Breast epithelium (tissue), 4 donors: ENCODE data around the gene UBASH3B. TPM values are rescaled to one million over a fixed set of nuclear protein-coding genes. Genes with fewer than 3 reads are reported as not detected.
"Not testable (repeated sequence)": the region's sequence is repeated elsewhere in the genome, so short reads cannot be mapped to it uniquely, and the experiment has no call there.

Source experiments
- DNase-seq, 2 donors: peaks; one replicate each; pipeline ENCODE4 v3.0.0-alpha.2; 2019; ENCODE audit warnings: low spot score in 2 of 2
- H3K27ac ChIP-seq, 2 donors: fragments of 200-600 bp; sonication (generic) in 1 of 2; one replicate each; pipeline ENCODE4 v1.5.1; 2016 to 2019; ENCODE audit warnings: mild to moderate bottlenecking in 1 of 2
- H3K27me3 ChIP-seq, 2 donors: fragments of 200-600 bp; sonication (generic) in 1 of 2; one replicate each; pipeline versions ENCODE4 v1.5.1 to v1.6.0; 2017 to 2019; ENCODE audit warnings: control low read depth in 1 of 2, mild to moderate bottlenecking in 1 of 2
- H3K36me3 ChIP-seq: fragments of 200-600 bp; one replicate; pipeline ENCODE4 v1.5.1; 2019
- H3K4me1 ChIP-seq, 2 donors: fragments of 200-600 bp; sonication (generic); one replicate each; pipeline ENCODE4 v1.5.1; 2016 to 2019; ENCODE audit warnings: control low read depth in 1 of 2
- H3K4me3 ChIP-seq, 3 donors: fragments of 200-600 bp; sonication (generic); 1 replicate in 2 of 3; 2 replicates in 1 of 3; pipeline ENCODE4 v1.5.1; 2016 to 2019; ENCODE audit warnings: mild to moderate bottlenecking in 3 of 3, moderate library complexity in 2 of 3
- H3K9me3 ChIP-seq, 2 donors: fragments of 200-600 bp; sonication (generic) in 1 of 2; one replicate each; pipeline ENCODE4 v1.5.1; 2016 to 2019; ENCODE audit warnings: control low read depth in 1 of 2
- POLR2A ChIP-seq: fragments of 450-650 bp; IDR thresholded peaks from one replicate; pipeline ENCODE4 v1.6.1; 2016; ENCODE audit warnings: antibody characterized with exemption, mild to moderate bottlenecking, moderate library complexity
- POLR2AphosphoS5 ChIP-seq, 3 donors: sonication (generic); formaldehyde crosslinking; IDR thresholded peaks; one replicate each; pipeline ENCODE4 v1.6.1; 2017; ENCODE audit warnings: antibody characterized with exemption in 3 of 3
- intact Hi-C: fragments of 100-400 bp; cut with DNase I; formaldehyde crosslinking; loops from one replicate; pipeline ENCODE4 v1.15.1; 2023; ENCODE audit warnings: low total_unique reads
- total RNA-seq, 3 donors: library from RNA; depleted of rRNA; stranded (reverse); fragments of >200 nt; gene quantifications; one replicate each; pipeline ENCODE4 v1.1.0, GENCODE V29; 2016
- TF ChIP-seq, protein P1 (sequence below), 3 donors: fragments of 450-650 bp; IDR thresholded peaks; one replicate each; pipeline ENCODE4 v1.5.1; 2016 to 2017; ENCODE audit warnings: antibody characterized with exemption in 3 of 3, mild to moderate bottlenecking in 3 of 3, moderate library complexity in 3 of 3

The UBASH3B gene
- total RNA-seq, 3 donors from 2014 or later = 4.7 to 6.2 (median 4.8) TPM

DNA sequence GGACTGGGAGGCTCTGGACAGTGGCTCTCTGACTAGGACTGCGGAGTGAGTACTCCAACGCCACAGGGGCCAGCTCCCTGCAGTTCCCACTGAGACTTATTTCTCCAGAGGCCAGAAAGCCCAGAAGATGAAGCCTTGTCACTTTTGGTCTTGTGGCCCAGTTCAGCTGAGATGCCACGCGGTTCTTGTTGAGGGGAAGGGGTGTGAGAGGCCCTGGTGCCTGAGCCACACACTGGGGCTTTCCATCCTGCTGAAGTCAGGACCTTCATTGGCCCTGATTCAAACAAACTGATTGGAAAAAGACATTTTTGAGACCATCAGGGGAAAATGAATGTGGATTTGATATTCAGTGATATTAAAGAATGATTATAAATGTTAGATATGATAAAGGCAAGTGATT is 73.6 kb downstream of the UBASH3B start:
- intact Hi-C loops = no loop called here
- TF ChIP-seq, protein P1, sequence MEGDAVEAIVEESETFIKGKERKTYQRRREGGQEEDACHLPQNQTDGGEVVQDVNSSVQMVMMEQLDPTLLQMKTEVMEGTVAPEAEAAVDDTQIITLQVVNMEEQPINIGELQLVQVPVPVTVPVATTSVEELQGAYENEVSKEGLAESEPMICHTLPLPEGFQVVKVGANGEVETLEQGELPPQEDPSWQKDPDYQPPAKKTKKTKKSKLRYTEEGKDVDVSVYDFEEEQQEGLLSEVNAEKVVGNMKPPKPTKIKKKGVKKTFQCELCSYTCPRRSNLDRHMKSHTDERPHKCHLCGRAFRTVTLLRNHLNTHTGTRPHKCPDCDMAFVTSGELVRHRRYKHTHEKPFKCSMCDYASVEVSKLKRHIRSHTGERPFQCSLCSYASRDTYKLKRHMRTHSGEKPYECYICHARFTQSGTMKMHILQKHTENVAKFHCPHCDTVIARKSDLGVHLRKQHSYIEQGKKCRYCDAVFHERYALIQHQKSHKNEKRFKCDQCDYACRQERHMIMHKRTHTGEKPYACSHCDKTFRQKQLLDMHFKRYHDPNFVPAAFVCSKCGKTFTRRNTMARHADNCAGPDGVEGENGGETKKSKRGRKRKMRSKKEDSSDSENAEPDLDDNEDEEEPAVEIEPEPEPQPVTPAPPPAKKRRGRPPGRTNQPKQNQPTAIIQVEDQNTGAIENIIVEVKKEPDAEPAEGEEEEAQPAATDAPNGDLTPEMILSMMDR (IDR thresholded peaks at IDR 0.05) = no peak
- TF ChIP-seq POLR2A = no peak
- TF ChIP-seq POLR2AphosphoS5 (IDR thresholded peaks at IDR 0.05) = no peak
- Histone ChIP-seq H3K9me3 (no peaks in the 10 kb centered on the region), H3K27me3 (no peaks in the 10 kb centered on the region), H3K4me3 (no peak overlapping the region), H3K27ac (no peak overlapping the region), H3K36me3 (no peaks in the 10 kb centered on the region), H3K4me1 (no peaks in the 10 kb centered on the region)
- DNase-seq = no peak

DNA sequence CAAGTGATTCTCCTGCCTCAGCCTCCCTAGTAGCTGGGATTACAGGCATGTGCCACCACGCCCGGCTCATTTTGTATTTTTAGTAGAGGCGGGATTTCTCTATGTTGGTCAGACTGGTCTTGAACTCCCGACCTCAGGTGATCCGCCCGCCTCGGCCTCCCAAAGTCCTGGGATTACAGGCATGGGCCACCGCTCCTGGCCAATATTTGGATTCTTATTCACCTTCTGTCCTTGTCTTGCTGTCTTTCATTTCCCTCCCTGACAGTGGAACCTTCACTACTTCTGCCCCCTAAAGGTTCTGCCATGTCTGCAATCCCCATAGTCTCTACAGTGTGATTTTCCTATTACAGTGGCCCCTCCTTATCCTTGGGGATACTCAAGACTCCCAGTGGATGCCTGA is 75.2 kb downstream of the UBASH3B start:
- DNase-seq, intact Hi-C loops, H3K4me1 ChIP-seq: not testable (repeated sequence)

DNA sequence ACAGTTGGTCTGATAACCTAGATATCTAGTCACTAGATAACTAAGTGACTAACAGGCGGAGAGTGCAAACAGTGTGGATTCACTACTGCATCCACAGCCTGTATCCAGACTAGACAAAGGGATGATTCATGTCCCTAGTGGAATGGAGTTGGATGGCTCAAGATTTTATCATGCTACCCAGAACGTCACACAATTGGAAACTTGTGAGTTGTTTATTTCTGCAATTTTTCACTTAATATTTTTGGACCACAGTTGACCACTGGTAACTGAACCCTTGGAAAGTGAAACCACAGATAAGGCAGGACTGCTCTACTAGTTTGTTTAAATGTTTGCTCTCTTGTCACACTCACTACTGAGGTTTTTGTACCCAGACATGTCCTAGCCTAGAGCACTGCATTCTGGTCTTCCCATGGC is 76.0 kb downstream of the UBASH3B start:
- no peak overlapping the region for H3K27ac ChIP-seq
- intact Hi-C loops = no loop called here

More for the DNA sequence above, 75.2 kb downstream of the UBASH3B start:
- H3K36me3 ChIP-seq, H3K27ac ChIP-seq, H3K9me3 ChIP-seq, H3K27me3 ChIP-seq, H3K4me3 ChIP-seq: not testable (repeated sequence)

DNA sequence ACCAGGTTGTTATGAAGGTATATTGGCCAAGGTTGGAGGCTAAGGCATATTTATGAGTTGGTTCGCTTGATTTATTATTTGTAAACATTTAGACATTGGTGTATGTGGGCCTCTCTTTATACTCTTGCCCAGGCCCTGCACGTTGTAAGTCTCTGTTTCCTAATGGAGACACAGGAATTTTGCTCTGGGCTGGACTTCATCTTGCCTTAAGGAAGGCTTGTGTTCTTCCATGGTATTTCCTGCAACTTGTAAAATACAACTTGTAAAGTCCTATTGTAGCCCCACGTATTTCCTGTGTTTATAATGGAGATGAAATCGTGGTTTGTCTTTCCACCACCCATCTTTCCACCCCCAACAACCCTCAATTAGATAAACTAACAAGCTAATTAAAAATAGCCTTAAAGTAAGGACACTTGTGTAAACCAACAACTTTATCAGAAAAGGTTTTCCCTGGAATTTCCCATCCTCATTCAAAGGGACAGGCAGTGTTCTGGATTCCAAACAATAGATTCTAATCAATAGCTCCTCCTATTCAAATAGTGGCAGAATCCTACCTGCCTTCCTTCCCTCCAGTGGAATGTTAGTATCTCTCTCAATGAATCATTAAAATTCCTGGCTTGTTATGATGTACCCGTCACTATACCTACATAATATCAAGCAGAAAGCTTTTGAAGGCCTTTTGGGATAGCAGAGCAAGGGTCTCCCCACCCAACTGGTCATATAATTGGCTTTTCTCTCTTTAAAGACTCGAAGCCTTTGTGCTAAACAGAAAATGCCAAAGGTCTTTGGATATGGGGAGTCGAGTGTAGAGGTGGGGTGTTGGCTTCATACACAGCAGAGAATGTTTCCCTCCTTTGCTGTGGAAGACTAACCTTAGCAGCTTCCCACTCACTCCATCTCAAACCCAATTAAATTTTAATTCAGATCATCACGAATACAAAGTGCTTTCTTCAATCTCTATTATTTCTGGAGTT is 77.1 kb downstream of the UBASH3B start:
- H3K27ac ChIP-seq = no peak overlapping the region
- no peak for DNase-seq
- no peaks in the 10 kb centered on the region for H3K4me1 ChIP-seq
- H3K4me3 ChIP-seq = no peak overlapping the region
- intact Hi-C loops = no loop called here
- H3K9me3 ChIP-seq = no peaks in the 10 kb centered on the region
- no peaks in the 10 kb centered on the region for H3K36me3 ChIP-seq
- TF ChIP-seq, protein P1 (IDR thresholded peaks at IDR 0.05) = no peak
- TF ChIP-seq POLR2AphosphoS5 (IDR thresholded peaks at IDR 0.05) (no peak), POLR2A (no peak)
- no peaks in the 10 kb centered on the region for H3K27me3 ChIP-seq

More for the DNA sequence above, 76.0 kb downstream of the UBASH3B start:
- Histone ChIP-seq H3K4me3 (no peak overlapping the region), H3K4me1 (no peaks in the 10 kb centered on the region), H3K9me3 (no peaks in the 10 kb centered on the region), H3K36me3 (no peaks in the 10 kb centered on the region), H3K27me3 (no peaks in the 10 kb centered on the region)
- no peak for DNase-seq
- TF ChIP-seq, protein P1 (IDR thresholded peaks at IDR 0.05) = no peak
- TF ChIP-seq POLR2A (no peak), POLR2AphosphoS5 (IDR thresholded peaks at IDR 0.05) (no peak)

DNA sequence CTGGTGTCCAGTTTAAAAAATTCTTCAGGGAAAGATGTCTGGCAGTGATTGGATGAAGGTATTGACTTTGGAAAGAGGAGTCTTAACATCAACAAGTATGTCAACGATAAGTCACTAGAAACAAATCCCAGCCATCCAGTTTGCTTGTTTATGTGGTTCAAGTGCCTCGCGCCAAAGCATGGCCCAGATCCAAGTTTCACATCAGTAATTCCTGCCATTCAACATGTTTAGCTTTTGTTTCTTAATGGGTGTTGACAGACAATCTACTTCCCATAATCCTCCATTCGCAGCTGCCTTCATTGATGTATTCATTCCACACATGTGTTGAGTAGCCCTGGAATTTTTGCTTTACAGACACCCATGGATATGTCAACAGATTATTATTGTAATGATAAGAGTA is 77.8 kb downstream of the UBASH3B start:
- no peaks in the 10 kb centered on the region for H3K9me3 ChIP-seq
- no peaks in the 10 kb centered on the region for H3K27me3 ChIP-seq
- intact Hi-C loops = no loop called here
- H3K4me1 ChIP-seq = no peaks in the 10 kb centered on the region
- no peak overlapping the region for H3K27ac ChIP-seq
- TF ChIP-seq, protein P1 (IDR thresholded peaks at IDR 0.05) = no peak
- no peak for TF ChIP-seq POLR2A
- no peak for TF ChIP-seq POLR2AphosphoS5 (IDR thresholded peaks at IDR 0.05)
- no peak for DNase-seq
- no peaks in the 10 kb centered on the region for H3K36me3 ChIP-seq
- no peak overlapping the region for H3K4me3 ChIP-seq
